Fibroblast of lung (primary cell): ENCODE data around the gene OVOL2. TPM values are rescaled to one million over a fixed set of nuclear protein-coding genes. Genes with fewer than 3 reads are reported as not detected.

Experiments
- DNase-seq, 2 donors: peaks; one replicate each; pipeline versions ENCODE4 v3.0.0 to v3.0.0-alpha.2; 2010; ENCODE audit warnings: low read depth in 2 of 2
- H2AFZ ChIP-seq: 2 replicates; pipeline ENCODE4 v1.5.1; 2012; ENCODE audit warnings: low read length, control low read depth, inconsistent platforms
- H3K27ac ChIP-seq: 2 replicates; pipeline ENCODE4 v1.5.1; 2011; ENCODE audit warnings: low read length, control low read depth; ENCODE audit not compliant: insufficient read depth
- H3K27me3 ChIP-seq: 2 replicates; pipeline ENCODE4 v1.5.1; 2011; ENCODE audit warnings: mild to moderate bottlenecking, low read length; ENCODE audit not compliant: control insufficient read depth, insufficient read depth
- H3K36me3 ChIP-seq: 2 replicates; pipeline ENCODE4 v1.5.1; 2011; ENCODE audit warnings: low read length; ENCODE audit not compliant: control insufficient read depth, insufficient read depth
- H3K4me1 ChIP-seq: 2 replicates; pipeline ENCODE4 v1.5.1; 2011; ENCODE audit warnings: low read length; ENCODE audit not compliant: control insufficient read depth, insufficient read depth; ENCODE audit errors: extremely low read depth
- H3K4me2 ChIP-seq: 2 replicates; pipeline ENCODE4 v1.5.1; 2011; ENCODE audit warnings: low read length, control low read depth; ENCODE audit not compliant: insufficient read depth; ENCODE audit errors: extremely low read depth
- H3K4me3 ChIP-seq, 4 experiments: fragments of 200-600 bp in 1 of 4; sonication (generic) in 1 of 4; replicated peaks in 1 of 4; 2 replicates each; pipeline ENCODE4 v1.5.1; 2011 to 2016; ENCODE audit warnings: low read length in 4 of 4, low read depth in 3 of 4, mild to moderate bottlenecking in 3 of 4, control low read depth in 2 of 4, inconsistent platforms in 1 of 4, mixed read lengths in 1 of 4; ENCODE audit not compliant: insufficient read depth in 1 of 4; ENCODE audit errors: control extremely low read depth in 1 of 4
- H3K79me2 ChIP-seq: 2 replicates; pipeline ENCODE4 v1.5.1; 2012; ENCODE audit warnings: mild to moderate bottlenecking, low read length, inconsistent platforms; ENCODE audit not compliant: control insufficient read depth, insufficient read depth
- H3K9ac ChIP-seq: 2 replicates; pipeline ENCODE4 v1.5.1; 2011; ENCODE audit warnings: mild to moderate bottlenecking, low read length, control low read depth; ENCODE audit not compliant: insufficient read depth
- H3K9me3 ChIP-seq: 2 replicates; pipeline ENCODE4 v1.5.1; 2012; ENCODE audit warnings: low read depth, low read length; ENCODE audit not compliant: control insufficient read depth, insufficient read depth
- H4K20me1 ChIP-seq: 2 replicates; pipeline ENCODE4 v1.5.1; 2011; ENCODE audit warnings: low read length; ENCODE audit not compliant: control insufficient read depth, insufficient read depth; ENCODE audit errors: extremely low read depth
- CTCF ChIP-seq, 2 donors: IDR thresholded peaks in 1 of 2; conservative IDR thresholded peaks in 1 of 2; 1 replicate in 1 of 2; 2 replicates in 1 of 2; pipeline ENCODE4 v1.5.1; 2011 to 2012; ENCODE audit warnings: low read length in 2 of 2, control low read depth in 1 of 2, inconsistent platforms in 1 of 2, low read depth in 1 of 2, mild to moderate bottlenecking in 1 of 2
- EZH2 ChIP-seq: IDR thresholded peaks from 2 replicates; pipeline ENCODE4 v1.5.1; 2012; ENCODE audit warnings: low read length, control low read depth, mild to moderate bottlenecking; ENCODE audit errors: missing control alignments
- polyA plus RNA-seq, 2 donors: library from polyadenylated mRNA; depleted of rRNA in 1 of 2; stranded (reverse) in 1 of 2; unstranded in 1 of 2; fragments of >200 nt; gene quantifications; 2 replicates each; pipeline ENCODE4 v1.2.1, GENCODE V29; 2011 to 2012; ENCODE audit warnings: missing spikeins in 1 of 2
- total RNA-seq: library from RNA; depleted of rRNA; stranded (reverse); fragments of >200 nt; gene quantifications from 2 replicates; pipeline ENCODE4 v1.2.1, GENCODE V29; 2014

OVOL2 gene
- total and polyA plus RNA-seq, 2 donors (not counting 1 experiment from before 2014, with no cell fraction given): not detected

- H3K9me3 ChIP-seq: no peaks in the 10 kb centered on the region
- TF ChIP-seq EZH2 (no peak), CTCF (conservative IDR thresholded peaks at IDR 0.05 in 1 of 2, IDR thresholded peaks at IDR 0.05 in 1 of 2; ENCODE audit: low read depth in 1 of 2, low read length in 2 of 2) (no peak)
- H3K27me3 ChIP-seq: peaks cover 42% of the 10 kb centered on the region
Observed at GRCh38 chr20:18052856-18053255, 4.9 kb downstream of the OVOL2 start.

GRCh38 chr20:18050628-18051027 is 7.1 kb downstream of the OVOL2 start:
- Histone ChIP-seq H3K9ac (no peak overlapping the region), H3K36me3 (no peaks in the 10 kb centered on the region), H3K4me2 (no peak overlapping the region), H3K4me3 (no peak overlapping the region), H4K20me1 (no peaks in the 10 kb centered on the region), H3K27ac (no peak overlapping the region), H3K27me3 (peaks cover 27% of the 10 kb centered on the region), H3K4me1 (no peaks in the 10 kb centered on the region), H2AFZ (no peak overlapping the region), H3K79me2 (no peaks in the 10 kb centered on the region), H3K9me3 (no peaks in the 10 kb centered on the region)
- DNase-seq: no peak
- no peak for TF ChIP-seq EZH2

More at GRCh38 chr20:18052856-18053255, 4.9 kb downstream of the OVOL2 start:
- no peaks in the 10 kb centered on the region for H4K20me1 ChIP-seq
- DNase-seq: no peak
- no peaks in the 10 kb centered on the region for H3K4me1 ChIP-seq
- H3K9ac ChIP-seq: no peak overlapping the region
- no peaks in the 10 kb centered on the region for H3K36me3 ChIP-seq
- H2AFZ ChIP-seq: no peak overlapping the region
- H3K4me2 ChIP-seq: no peak overlapping the region
- no peaks in the 10 kb centered on the region for H3K79me2 ChIP-seq
- no peak overlapping the region for H3K27ac ChIP-seq
- H3K4me3 ChIP-seq: no peak overlapping the region

- TF ChIP-seq EZH2: no peak
- TF ChIP-seq CTCF (conservative IDR thresholded peaks at IDR 0.05 in 1 of 2, IDR thresholded peaks at IDR 0.05 in 1 of 2; ENCODE audit: low read depth in 1 of 2, low read length in 2 of 2): no peak
- no peak overlapping the region for H2AFZ ChIP-seq
- no peak overlapping the region for H3K9ac ChIP-seq
- no peak overlapping the region for H3K27ac ChIP-seq
- H4K20me1 ChIP-seq: no peaks in the 10 kb centered on the region
- H3K79me2 ChIP-seq: no peaks in the 10 kb centered on the region
- H3K36me3 ChIP-seq: no peaks in the 10 kb centered on the region
- H3K9me3 ChIP-seq: no peaks in the 10 kb centered on the region
- H3K27me3 ChIP-seq: peaks cover 12% of the 10 kb centered on the region
- no peak overlapping the region for H3K4me3 ChIP-seq
- no peak for DNase-seq
- no peaks in the 10 kb centered on the region for H3K4me1 ChIP-seq
- H3K4me2 ChIP-seq: no peak overlapping the region
Observed at GRCh38 chr20:18048176-18048575, 9.5 kb downstream of the OVOL2 start.
